Osteoblast (primary cell): ENCODE results near the gene SRSF9. TPM values are rescaled to one million over a fixed set of nuclear protein-coding genes. Genes with fewer than 3 reads are reported as not detected.

Experiments used
- DNase-seq: peaks from one replicate; pipeline ENCODE4 v3.0.0; 2011; ENCODE audit warnings: low spot score, mixed read lengths; ENCODE audit not compliant: insufficient read length; ENCODE audit errors: missing footprints
- H2AFZ ChIP-seq: 2 replicates; pipeline ENCODE4 v1.6.0; 2011; ENCODE audit warnings: mild to moderate bottlenecking, low read length
- H3K27ac ChIP-seq: 2 replicates; pipeline ENCODE4 v1.5.1; 2011; ENCODE audit warnings: mild to moderate bottlenecking, low read depth, low read length, moderate library complexity
- H3K27me3 ChIP-seq: 2 replicates; pipeline ENCODE4 v1.6.0; 2012; ENCODE audit warnings: mild to moderate bottlenecking, control low read depth, inconsistent platforms, low read length, moderate library complexity; ENCODE audit not compliant: insufficient read depth
- H3K36me3 ChIP-seq: 2 replicates; pipeline ENCODE4 v1.5.1; 2011; ENCODE audit warnings: mild to moderate bottlenecking, low read length, control low read depth, moderate library complexity; ENCODE audit not compliant: insufficient read depth
- H3K4me1 ChIP-seq: 2 replicates; pipeline ENCODE4 v1.5.1; 2011; ENCODE audit warnings: mild to moderate bottlenecking, low read length, control low read depth, moderate library complexity; ENCODE audit not compliant: insufficient read depth
- H3K4me2 ChIP-seq: 2 replicates; pipeline ENCODE4 v1.6.0; 2011; ENCODE audit warnings: mild to moderate bottlenecking, low read length; ENCODE audit not compliant: insufficient read depth
- H3K4me3 ChIP-seq: fragments of 200-600 bp; sonication (generic); 3 replicates; pipeline ENCODE4 v1.5.1; 2012; ENCODE audit warnings: mild to moderate bottlenecking, low read length, inconsistent platforms; ENCODE audit not compliant: insufficient read depth
- H3K79me2 ChIP-seq: 2 replicates; pipeline ENCODE4 v1.6.0; 2012; ENCODE audit warnings: mild to moderate bottlenecking, low read length, control low read depth, inconsistent platforms; ENCODE audit not compliant: insufficient read depth
- H3K9me3 ChIP-seq: 2 replicates; pipeline ENCODE4 v1.5.1; 2011; ENCODE audit warnings: low read depth, low read length, control low read depth
- H4K20me1 ChIP-seq: 2 replicates; pipeline ENCODE4 v1.6.0; 2012; ENCODE audit warnings: mild to moderate bottlenecking, low read length, control low read depth; ENCODE audit not compliant: insufficient read depth
- CTCF ChIP-seq: IDR thresholded peaks from 2 replicates; pipeline ENCODE4 v1.5.1; 2011; ENCODE audit warnings: mild to moderate bottlenecking, low read depth, low read length, moderate library complexity; ENCODE audit errors: extremely low read depth
- total RNA-seq: library from RNA; depleted of rRNA; stranded (reverse); fragments of >200 nt; gene quantifications from 2 replicates; pipeline ENCODE4 v1.2.3, GENCODE V29; 2012

Gene SRSF9
- total RNA-seq, 1 donor: 107 TPM

DNA sequence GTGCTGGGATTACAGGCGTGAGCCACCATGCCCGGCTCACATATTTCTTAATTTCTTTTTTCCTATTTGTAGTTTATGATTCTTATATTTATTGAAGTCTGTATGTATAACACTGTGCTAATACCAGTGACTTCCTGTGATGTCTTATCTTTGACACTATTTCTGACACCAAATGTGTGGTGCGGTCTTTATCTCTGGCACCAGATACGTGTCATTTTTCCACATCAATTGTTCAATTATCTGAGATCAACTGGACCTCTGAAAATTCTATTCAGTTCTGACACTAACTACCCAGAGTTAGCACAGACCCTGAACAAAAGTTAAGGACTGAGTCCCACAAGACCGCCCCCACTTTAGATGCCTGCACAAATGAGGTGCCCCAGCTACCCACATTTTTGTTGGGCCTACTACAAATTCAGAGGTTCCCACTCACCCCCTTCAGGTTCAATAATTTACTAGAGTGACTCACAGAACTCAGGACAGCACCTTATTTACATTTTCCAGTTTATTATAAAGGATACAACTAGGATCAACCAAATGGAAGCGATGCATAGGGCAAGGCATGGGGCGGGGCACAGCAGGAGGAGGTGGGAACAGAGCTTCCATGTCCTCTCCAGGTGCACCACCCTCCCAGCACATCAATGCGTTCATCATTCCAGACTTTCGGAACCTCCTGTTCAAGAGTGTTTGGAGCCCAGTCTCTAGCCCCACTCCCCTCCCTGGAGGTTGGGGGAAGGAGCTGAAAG lies 11.6 kb upstream of the SRSF9 start:
- H3K27ac ChIP-seq: no peak overlapping the region
- DNase-seq: no peak
- H2AFZ ChIP-seq: no peak overlapping the region
- H3K4me3 ChIP-seq: no peak overlapping the region
- no peaks in the 10 kb centered on the region for H3K36me3 ChIP-seq
- no peak for TF ChIP-seq CTCF
- H3K79me2 ChIP-seq: peaks cover 4% of the 10 kb centered on the region
- no peaks in the 10 kb centered on the region for H3K27me3 ChIP-seq
- H3K4me1 ChIP-seq: no peaks in the 10 kb centered on the region
- no peak overlapping the region for H3K4me2 ChIP-seq
- no peaks in the 10 kb centered on the region for H3K9me3 ChIP-seq
- H4K20me1 ChIP-seq: peaks cover 5% of the 10 kb centered on the region

DNA sequence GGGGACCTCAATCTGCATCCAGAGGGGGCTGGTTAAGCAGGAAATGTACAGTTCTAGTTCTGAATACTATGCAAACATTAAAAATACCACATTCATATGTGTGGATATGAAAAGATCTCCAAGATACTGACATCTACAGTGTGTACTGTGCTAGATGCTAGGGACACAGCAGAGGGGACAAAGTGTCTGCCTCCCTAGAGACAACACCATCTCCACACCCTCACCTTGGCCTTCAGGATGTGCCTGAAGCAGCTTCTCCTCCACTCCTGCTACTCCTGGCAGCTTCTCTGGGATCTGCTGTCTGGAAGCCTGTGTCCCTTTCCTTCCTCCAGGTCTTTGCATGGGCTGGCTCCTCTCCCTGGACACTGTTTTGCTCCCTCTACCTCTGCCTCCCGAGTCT lies 10.7 kb upstream of the SRSF9 start:
- Histone ChIP-seq H3K36me3 (no peaks in the 10 kb centered on the region), H3K4me1 (no peaks in the 10 kb centered on the region), H3K27ac (no peak overlapping the region), H3K4me2 (no peak overlapping the region), H3K4me3 (no peak overlapping the region), H4K20me1 (peaks cover 6% of the 10 kb centered on the region), H2AFZ (no peak overlapping the region), H3K79me2 (peaks cover 4% of the 10 kb centered on the region), H3K9me3 (no peaks in the 10 kb centered on the region), H3K27me3 (no peaks in the 10 kb centered on the region)
- DNase-seq: no peak
- no peak for TF ChIP-seq CTCF

DNA sequence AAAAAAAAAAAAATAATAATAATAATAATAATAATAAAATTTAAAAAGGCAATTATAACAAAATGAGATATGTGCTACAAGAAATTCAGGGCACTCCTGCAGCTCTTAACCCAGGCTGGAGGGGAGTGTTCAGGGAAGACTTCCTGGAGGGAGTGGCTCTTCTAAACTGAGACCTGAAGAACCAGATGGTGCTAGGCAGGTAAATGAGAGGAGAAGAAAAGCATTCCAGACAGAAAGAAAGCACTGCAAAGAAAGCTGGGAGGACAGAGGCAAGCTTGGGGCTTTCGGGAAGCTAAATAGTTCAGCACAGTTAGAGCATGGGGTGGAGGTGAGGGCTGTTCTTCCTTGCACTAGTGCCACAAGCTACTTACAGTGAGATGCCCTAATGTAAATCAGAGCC lies 9.9 kb upstream of the SRSF9 start:
- H3K36me3 ChIP-seq: no peaks in the 10 kb centered on the region
- H3K27me3 ChIP-seq: no peaks in the 10 kb centered on the region
- no peaks in the 10 kb centered on the region for H3K9me3 ChIP-seq
- no peak for TF ChIP-seq CTCF
- no peak overlapping the region for H3K4me2 ChIP-seq
- no peak overlapping the region for H3K27ac ChIP-seq
- H4K20me1 ChIP-seq: peaks cover 6% of the 10 kb centered on the region
- peaks cover 4% of the 10 kb centered on the region for H3K79me2 ChIP-seq
- H2AFZ ChIP-seq: no peak overlapping the region
- no peak overlapping the region for H3K4me3 ChIP-seq
- no peak for DNase-seq
- H3K4me1 ChIP-seq: peaks cover 6% of the 10 kb centered on the region

DNA sequence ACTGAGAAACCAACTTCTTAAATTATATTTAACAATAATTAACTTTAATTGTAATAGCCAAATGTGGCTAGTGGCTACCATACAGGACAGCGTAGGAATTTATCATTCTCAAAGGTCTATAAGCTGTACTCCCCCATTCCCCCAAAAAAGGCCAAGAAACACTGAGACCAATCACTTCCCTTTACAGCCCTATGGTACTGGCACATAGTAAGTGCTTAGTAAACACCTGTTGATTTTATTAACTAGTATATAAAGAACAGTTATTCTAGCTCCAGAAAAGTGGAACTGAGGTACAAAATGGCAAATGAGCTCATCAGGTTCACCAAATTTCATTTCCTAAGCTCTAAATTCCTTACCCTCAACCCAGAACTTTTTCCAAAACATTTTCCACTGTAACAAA lies 6.1 kb upstream of the SRSF9 start:
- Histone ChIP-seq H3K4me3 (no peak overlapping the region), H3K9me3 (no peaks in the 10 kb centered on the region), H2AFZ (no peak overlapping the region), H4K20me1 (peaks cover 6% of the 10 kb centered on the region), H3K27me3 (no peaks in the 10 kb centered on the region), H3K36me3 (no peaks in the 10 kb centered on the region), H3K27ac (no peak overlapping the region), H3K4me1 (peaks cover 9% of the 10 kb centered on the region), H3K79me2 (peaks cover 16% of the 10 kb centered on the region), H3K4me2 (no peak overlapping the region)
- DNase-seq: no peak
- TF ChIP-seq CTCF: no peak
